Liver (tissue), 9 donors: ENCODE results near the gene CAMK2N2. TPM values are rescaled to one million over a fixed set of nuclear protein-coding genes. Genes with fewer than 3 reads are reported as not detected.
A peak's percentile ranks its signal among the peaks of the same experiment; 100 is the strongest.

Experiments
- DNase-seq: peaks from one replicate; pipeline ENCODE4 v3.0.0-alpha.2; 2017; ENCODE audit warnings: low spot score
- H3K27ac ChIP-seq, 2 donors: one replicate each; pipeline ENCODE4 v1.7.0; 2013; ENCODE audit warnings: inconsistent platforms in 2 of 2, low read length in 2 of 2, control low read depth in 1 of 2, low read depth in 1 of 2, mild to moderate bottlenecking in 1 of 2
- H3K27me3 ChIP-seq, 4 donors: one replicate each; pipeline versions ENCODE4 v1.6.1 to v1.7.0; 2013; ENCODE audit warnings: low read length in 3 of 4, inconsistent platforms in 1 of 4, mild to moderate bottlenecking in 1 of 4, moderate library complexity in 1 of 4; ENCODE audit not compliant: control insufficient read depth in 4 of 4, insufficient read depth in 4 of 4
- H3K36me3 ChIP-seq, 4 donors: one replicate each; pipeline versions ENCODE4 v1.6.1 to v1.7.0; 2013; ENCODE audit warnings: low read length in 3 of 4, mild to moderate bottlenecking in 3 of 4, low read depth in 1 of 4, moderate library complexity in 1 of 4; ENCODE audit not compliant: control insufficient read depth in 4 of 4, insufficient read depth in 3 of 4
- H3K4me1 ChIP-seq, 4 donors: one replicate each; pipeline versions ENCODE4 v1.6.1 to v1.7.0; 2013; ENCODE audit warnings: low read length in 3 of 4, mild to moderate bottlenecking in 3 of 4, moderate library complexity in 1 of 4; ENCODE audit not compliant: control insufficient read depth in 4 of 4, insufficient read depth in 4 of 4
- H3K4me3 ChIP-seq, 3 donors: one replicate each; pipeline versions ENCODE4 v1.6.1 to v1.7.0; 2013; ENCODE audit warnings: low read length in 3 of 3, control low read depth in 1 of 3, low read depth in 1 of 3, mild to moderate bottlenecking in 1 of 3
- H3K9ac ChIP-seq, 2 donors: one replicate each; pipeline ENCODE4 v1.7.0; 2013; ENCODE audit warnings: low read length in 2 of 2, mild to moderate bottlenecking in 2 of 2, moderate library complexity in 2 of 2, control low read depth in 1 of 2, low read depth in 1 of 2
- H3K9me3 ChIP-seq, 4 donors: one replicate each; pipeline versions ENCODE4 v1.6.1 to v1.7.0; 2013; ENCODE audit warnings: low read length in 3 of 4; ENCODE audit not compliant: control insufficient read depth in 4 of 4
- EGR1 ChIP-seq, 2 donors: IDR thresholded peaks; 2 replicates each; pipeline ENCODE4 v1.6.1; 2016 to 2018; ENCODE audit warnings: antibody characterized with exemption in 2 of 2, low read depth in 2 of 2
- FOXA1 ChIP-seq: IDR thresholded peaks from 2 replicates; pipeline ENCODE4 v1.6.1; 2016; ENCODE audit warnings: antibody characterized with exemption
- GABPA ChIP-seq, 2 donors: IDR thresholded peaks in 1 of 2; conservative IDR thresholded peaks in 1 of 2; 2 replicates each; pipeline ENCODE4 v1.6.1; 2016; ENCODE audit warnings: antibody characterized with exemption in 2 of 2, mild to moderate bottlenecking in 1 of 2, moderate library complexity in 1 of 2
- HNF4A ChIP-seq, 2 donors: conservative IDR thresholded peaks; 2 replicates each; pipeline ENCODE4 v1.6.1; 2016; ENCODE audit warnings: antibody characterized with exemption in 2 of 2, mild to moderate bottlenecking in 2 of 2
- JUND ChIP-seq, 2 donors: IDR thresholded peaks; 2 replicates each; pipeline ENCODE4 v1.6.1; 2016; ENCODE audit warnings: antibody characterized with exemption in 2 of 2
- NR2F2 ChIP-seq: IDR thresholded peaks from 2 replicates; pipeline ENCODE4 v1.6.1; 2016; ENCODE audit warnings: antibody characterized with exemption
- RXRA ChIP-seq, 2 donors: IDR thresholded peaks; 2 replicates each; pipeline ENCODE4 v1.6.1; 2017 to 2018; ENCODE audit warnings: antibody characterized with exemption in 2 of 2, mild to moderate bottlenecking in 1 of 2
- SP1 ChIP-seq: IDR thresholded peaks from 2 replicates; pipeline ENCODE4 v1.6.1; 2018; ENCODE audit warnings: antibody characterized with exemption, mild to moderate bottlenecking
- YY1 ChIP-seq: IDR thresholded peaks from 2 replicates; pipeline ENCODE4 v1.6.1; 2016; ENCODE audit warnings: antibody characterized with exemption, mild to moderate bottlenecking
- WGBS: extraction: QIAGEN DNeasy Blood & Tissue Kit; methylation state at CpG from one replicate; pipeline ENCODE4 v1.1.7; 2013; 5-methylcytosine and 5-hydroxymethylcytosine counted together
- polyA plus RNA-seq, 2 donors: library from polyadenylated mRNA; stranded (reverse) in 1 of 2; unstranded in 1 of 2; fragments of 200-250 nt in 1 of 2; fragments of >200 nt in 1 of 2; fragmentation: Nextera tagmentation in 1 of 2; extraction: Ambion mirVana in 1 of 2; gene quantifications; one replicate each; pipeline versions ENCODE4 v1.2.1 to v1.2.3, GENCODE V29; 2013 to 2015
- total RNA-seq, 2 donors: library from RNA; depleted of rRNA; stranded (reverse); fragments of >200 nt; gene quantifications; one replicate each; pipeline ENCODE4 v1.2.3, GENCODE V29; 2014
- TF ChIP-seq, protein P1 (sequence below): fragments of 150-350 bp; IDR thresholded peaks from 2 replicates; pipeline ENCODE4 v1.5.1; 2017; ENCODE audit warnings: improper control_type of control experiment, low read depth, low read length; ENCODE audit not compliant: missing input control
- TF ChIP-seq, protein P2 (sequence below): IDR thresholded peaks from 2 replicates; pipeline ENCODE4 v1.6.1; 2016; ENCODE audit warnings: antibody characterized with exemption
- TF ChIP-seq, protein P3 (sequence below): IDR thresholded peaks from 2 replicates; pipeline ENCODE4 v1.6.1; 2016; ENCODE audit warnings: antibody characterized with exemption
- TF ChIP-seq, protein P4 (sequence below): IDR thresholded peaks from 2 replicates; pipeline ENCODE4 v1.6.1; 2016; ENCODE audit warnings: antibody characterized with exemption, mild to moderate bottlenecking
- donor health status: healthy.
- donor health status: healthy.
- donor health status: healthy.
- donor health status: healthy.
- donor health status: healthy.

Gene CAMK2N2
- total and polyA plus RNA-seq, 4 donors = 0.61 TPM; not detected in 3

DNA sequence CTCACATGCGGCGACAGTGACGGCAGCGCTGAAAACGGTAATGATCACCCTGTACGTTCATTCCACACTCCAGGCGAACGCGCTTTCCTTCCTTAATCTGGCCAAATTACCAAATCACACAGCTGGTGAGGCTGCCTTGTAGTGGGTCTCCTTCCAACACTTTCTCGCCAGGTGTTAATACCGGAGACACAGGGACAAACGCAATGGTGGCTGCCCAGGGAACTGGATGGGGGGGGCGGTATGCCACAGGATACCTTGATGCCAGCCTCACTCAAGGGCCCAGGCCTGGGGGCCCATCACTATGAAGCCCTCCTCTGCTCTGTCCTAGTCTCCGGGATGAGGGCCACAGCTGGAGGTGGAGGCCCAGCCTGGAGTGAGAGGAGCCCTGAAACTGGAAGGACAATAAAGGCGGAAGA lies 1.4 kb upstream of the CAMK2N2 start:
- TF ChIP-seq FOXA1 (no peak), NR2F2 (no peak), RXRA (IDR thresholded peaks at IDR 0.05) (no peak), GABPA (IDR thresholded peaks at IDR 0.05 in 1 of 2, conservative IDR thresholded peaks at IDR 0.05 in 1 of 2) (no peak), EGR1 (IDR thresholded peaks at IDR 0.05; ENCODE audit: low read depth in 2 of 2) (no peak), YY1 (no peak), JUND (IDR thresholded peaks at IDR 0.05) (no peak), SP1 (no peak)
- TF ChIP-seq, protein P1, sequence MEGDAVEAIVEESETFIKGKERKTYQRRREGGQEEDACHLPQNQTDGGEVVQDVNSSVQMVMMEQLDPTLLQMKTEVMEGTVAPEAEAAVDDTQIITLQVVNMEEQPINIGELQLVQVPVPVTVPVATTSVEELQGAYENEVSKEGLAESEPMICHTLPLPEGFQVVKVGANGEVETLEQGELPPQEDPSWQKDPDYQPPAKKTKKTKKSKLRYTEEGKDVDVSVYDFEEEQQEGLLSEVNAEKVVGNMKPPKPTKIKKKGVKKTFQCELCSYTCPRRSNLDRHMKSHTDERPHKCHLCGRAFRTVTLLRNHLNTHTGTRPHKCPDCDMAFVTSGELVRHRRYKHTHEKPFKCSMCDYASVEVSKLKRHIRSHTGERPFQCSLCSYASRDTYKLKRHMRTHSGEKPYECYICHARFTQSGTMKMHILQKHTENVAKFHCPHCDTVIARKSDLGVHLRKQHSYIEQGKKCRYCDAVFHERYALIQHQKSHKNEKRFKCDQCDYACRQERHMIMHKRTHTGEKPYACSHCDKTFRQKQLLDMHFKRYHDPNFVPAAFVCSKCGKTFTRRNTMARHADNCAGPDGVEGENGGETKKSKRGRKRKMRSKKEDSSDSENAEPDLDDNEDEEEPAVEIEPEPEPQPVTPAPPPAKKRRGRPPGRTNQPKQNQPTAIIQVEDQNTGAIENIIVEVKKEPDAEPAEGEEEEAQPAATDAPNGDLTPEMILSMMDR = no peak
- TF ChIP-seq, protein P2, sequence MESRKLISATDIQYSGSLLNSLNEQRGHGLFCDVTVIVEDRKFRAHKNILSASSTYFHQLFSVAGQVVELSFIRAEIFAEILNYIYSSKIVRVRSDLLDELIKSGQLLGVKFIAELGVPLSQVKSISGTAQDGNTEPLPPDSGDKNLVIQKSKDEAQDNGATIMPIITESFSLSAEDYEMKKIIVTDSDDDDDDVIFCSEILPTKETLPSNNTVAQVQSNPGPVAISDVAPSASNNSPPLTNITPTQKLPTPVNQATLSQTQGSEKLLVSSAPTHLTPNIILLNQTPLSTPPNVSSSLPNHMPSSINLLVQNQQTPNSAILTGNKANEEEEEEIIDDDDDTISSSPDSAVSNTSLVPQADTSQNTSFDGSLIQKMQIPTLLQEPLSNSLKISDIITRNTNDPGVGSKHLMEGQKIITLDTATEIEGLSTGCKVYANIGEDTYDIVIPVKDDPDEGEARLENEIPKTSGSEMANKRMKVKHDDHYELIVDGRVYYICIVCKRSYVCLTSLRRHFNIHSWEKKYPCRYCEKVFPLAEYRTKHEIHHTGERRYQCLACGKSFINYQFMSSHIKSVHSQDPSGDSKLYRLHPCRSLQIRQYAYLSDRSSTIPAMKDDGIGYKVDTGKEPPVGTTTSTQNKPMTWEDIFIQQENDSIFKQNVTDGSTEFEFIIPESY = no peak
- TF ChIP-seq, protein P3, sequence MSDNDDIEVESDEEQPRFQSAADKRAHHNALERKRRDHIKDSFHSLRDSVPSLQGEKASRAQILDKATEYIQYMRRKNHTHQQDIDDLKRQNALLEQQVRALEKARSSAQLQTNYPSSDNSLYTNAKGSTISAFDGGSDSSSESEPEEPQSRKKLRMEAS = no peak
- TF ChIP-seq, protein P4, sequence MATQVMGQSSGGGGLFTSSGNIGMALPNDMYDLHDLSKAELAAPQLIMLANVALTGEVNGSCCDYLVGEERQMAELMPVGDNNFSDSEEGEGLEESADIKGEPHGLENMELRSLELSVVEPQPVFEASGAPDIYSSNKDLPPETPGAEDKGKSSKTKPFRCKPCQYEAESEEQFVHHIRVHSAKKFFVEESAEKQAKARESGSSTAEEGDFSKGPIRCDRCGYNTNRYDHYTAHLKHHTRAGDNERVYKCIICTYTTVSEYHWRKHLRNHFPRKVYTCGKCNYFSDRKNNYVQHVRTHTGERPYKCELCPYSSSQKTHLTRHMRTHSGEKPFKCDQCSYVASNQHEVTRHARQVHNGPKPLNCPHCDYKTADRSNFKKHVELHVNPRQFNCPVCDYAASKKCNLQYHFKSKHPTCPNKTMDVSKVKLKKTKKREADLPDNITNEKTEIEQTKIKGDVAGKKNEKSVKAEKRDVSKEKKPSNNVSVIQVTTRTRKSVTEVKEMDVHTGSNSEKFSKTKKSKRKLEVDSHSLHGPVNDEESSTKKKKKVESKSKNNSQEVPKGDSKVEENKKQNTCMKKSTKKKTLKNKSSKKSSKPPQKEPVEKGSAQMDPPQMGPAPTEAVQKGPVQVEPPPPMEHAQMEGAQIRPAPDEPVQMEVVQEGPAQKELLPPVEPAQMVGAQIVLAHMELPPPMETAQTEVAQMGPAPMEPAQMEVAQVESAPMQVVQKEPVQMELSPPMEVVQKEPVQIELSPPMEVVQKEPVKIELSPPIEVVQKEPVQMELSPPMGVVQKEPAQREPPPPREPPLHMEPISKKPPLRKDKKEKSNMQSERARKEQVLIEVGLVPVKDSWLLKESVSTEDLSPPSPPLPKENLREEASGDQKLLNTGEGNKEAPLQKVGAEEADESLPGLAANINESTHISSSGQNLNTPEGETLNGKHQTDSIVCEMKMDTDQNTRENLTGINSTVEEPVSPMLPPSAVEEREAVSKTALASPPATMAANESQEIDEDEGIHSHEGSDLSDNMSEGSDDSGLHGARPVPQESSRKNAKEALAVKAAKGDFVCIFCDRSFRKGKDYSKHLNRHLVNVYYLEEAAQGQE = no peak
- 20% methylated on average over 15 of the region's 15 CpGs for WGBS
- Histone ChIP-seq H3K4me3 (peak overlapping the region in 1 of 3 donors; percentile 67), H3K27me3 (no peaks in the 10 kb centered on the region), H3K36me3 (peaks cover 0 to 5% (median 0%) of the 10 kb centered on the region in 4 donors), H3K9ac (no peak overlapping the region), H3K27ac (no peak overlapping the region), H3K4me1 (peaks cover 9 to 29% (median 14%) of the 10 kb centered on the region in 4 donors), H3K9me3 (no peaks in the 10 kb centered on the region)
- no peak for DNase-seq

DNA sequence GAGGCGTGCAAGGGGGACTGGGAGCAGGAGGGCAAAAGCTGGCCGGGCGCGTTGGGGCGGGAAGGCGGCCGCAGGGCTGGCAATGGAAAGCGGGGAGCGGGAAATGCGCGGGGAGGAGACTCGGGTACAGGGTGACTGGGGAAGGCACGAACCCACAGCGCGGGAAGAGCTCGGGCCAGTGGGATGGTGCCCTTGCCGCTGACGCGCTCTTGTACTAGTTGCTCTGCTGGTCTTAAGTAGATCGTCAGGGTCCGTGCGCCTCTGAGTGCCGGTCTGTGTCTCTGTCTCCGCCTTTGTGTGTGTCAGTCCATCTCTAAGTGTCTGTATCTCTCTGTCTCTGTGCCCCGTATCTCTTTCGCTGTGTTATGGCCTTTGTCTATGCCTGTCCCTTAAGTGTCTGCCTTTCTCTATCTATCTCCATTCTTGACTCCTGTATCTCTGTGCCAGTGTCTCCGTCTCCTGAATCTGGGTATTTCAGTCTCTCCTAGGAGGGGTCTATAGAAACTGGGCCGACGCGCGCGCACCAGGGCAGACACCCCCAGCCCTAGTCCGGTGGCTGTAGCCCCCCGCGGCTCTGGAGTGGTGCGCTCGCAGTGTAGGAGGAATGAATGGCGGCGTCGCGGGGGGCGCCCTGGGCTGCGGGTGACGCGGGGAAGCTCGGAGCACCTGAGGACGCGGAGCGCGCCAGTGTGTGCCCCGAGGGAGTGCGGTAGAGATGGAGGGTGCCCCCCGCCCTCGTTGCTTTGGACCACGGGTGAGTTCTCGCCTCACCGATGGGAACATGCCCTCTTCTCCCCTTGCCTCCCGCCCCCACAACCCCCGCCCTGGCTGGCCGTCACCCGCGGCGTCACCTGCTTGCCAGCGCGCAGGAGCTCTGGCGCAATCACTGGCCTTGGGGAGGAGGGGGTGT lies 756 bp upstream of the CAMK2N2 start:
- TF ChIP-seq YY1 (no peak), EGR1 (IDR thresholded peaks at IDR 0.05; ENCODE audit: low read depth in 2 of 2) (peak in 1 of 2 donors; percentile 18), SP1 (peak; percentile 16), HNF4A (conservative IDR thresholded peaks at IDR 0.05) (peak in 1 of 2 donors; percentile 1), FOXA1 (no peak)
- Histone ChIP-seq H3K27ac (no peak overlapping the region), H3K27me3 (no peaks in the 10 kb centered on the region), H3K9me3 (no peaks in the 10 kb centered on the region), H3K4me3 (peak overlapping the region in 2 of 3 donors; percentile 9 to 67), H3K36me3 (peaks cover 0 to 5% (median 0%) of the 10 kb centered on the region in 4 donors), H3K9ac (no peak overlapping the region), H3K4me1 (peaks cover 9 to 29% (median 14%) of the 10 kb centered on the region in 4 donors)
- no peak for DNase-seq
- 2% methylated on average over 66 of the region's 66 CpGs for WGBS
